Esophagus squamous epithelium (tissue), 4 donors: Measurements from ENCODE around the gene TTC39A.

Experiments used
- POLR2A ChIP-seq, 4 donors: fragments of 450-650 bp; IDR thresholded peaks; one replicate each; pipeline ENCODE4 v1.6.1; 2017; ENCODE audit warnings: antibody characterized with exemption in 4 of 4, mild to moderate bottlenecking in 4 of 4, moderate library complexity in 3 of 4
- TF ChIP-seq, protein P1 (sequence below), 6 experiments: fragments of 450-650 bp in 4 of 6; fragments of 200-600 bp in 2 of 6; sonication (generic) in 2 of 6; IDR thresholded peaks; one replicate each; pipeline ENCODE4 v1.5.1; 2016 to 2019; ENCODE audit warnings: antibody characterized with exemption in 6 of 6, mild to moderate bottlenecking in 4 of 6, moderate library complexity in 4 of 6

DNA sequence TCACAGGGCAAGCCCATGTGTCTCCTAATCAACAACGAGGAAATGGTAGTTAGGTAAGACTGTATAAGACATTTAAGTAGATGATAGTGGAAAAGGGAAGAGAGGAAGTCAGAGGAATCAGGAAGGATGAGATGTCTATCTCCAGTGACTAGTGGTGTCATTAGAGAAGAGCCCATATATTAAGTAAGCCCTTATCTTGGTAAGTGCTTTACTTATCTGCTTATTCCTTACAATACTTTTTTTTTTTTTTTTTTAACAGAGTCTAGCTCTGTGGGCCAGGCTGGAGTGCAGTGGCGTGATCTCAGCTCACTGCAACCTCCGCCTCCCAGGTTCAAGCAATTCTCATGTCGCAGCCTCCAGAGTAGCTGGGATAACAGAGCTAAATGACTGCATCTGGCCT, 64.7 kb downstream of the TTC39A start:
- no peak for TF ChIP-seq POLR2A (IDR thresholded peaks at IDR 0.05)
- TF ChIP-seq, protein P1, sequence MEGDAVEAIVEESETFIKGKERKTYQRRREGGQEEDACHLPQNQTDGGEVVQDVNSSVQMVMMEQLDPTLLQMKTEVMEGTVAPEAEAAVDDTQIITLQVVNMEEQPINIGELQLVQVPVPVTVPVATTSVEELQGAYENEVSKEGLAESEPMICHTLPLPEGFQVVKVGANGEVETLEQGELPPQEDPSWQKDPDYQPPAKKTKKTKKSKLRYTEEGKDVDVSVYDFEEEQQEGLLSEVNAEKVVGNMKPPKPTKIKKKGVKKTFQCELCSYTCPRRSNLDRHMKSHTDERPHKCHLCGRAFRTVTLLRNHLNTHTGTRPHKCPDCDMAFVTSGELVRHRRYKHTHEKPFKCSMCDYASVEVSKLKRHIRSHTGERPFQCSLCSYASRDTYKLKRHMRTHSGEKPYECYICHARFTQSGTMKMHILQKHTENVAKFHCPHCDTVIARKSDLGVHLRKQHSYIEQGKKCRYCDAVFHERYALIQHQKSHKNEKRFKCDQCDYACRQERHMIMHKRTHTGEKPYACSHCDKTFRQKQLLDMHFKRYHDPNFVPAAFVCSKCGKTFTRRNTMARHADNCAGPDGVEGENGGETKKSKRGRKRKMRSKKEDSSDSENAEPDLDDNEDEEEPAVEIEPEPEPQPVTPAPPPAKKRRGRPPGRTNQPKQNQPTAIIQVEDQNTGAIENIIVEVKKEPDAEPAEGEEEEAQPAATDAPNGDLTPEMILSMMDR (IDR thresholded peaks at IDR 0.05) = no peak
